NCI-H510A (cell line): ENCODE results near the gene RNF152.
A peak's percentile ranks its signal among the peaks of the same experiment; 100 is the strongest.
"Not testable (repeated sequence)": the region's sequence is repeated elsewhere in the genome, so short reads cannot be mapped to it uniquely, and the experiment has no call there.

Experiments used
- DNase-seq: peaks from one replicate; lab custom pipeline; 2025; lab: John Stamatoyannopoulos, UW

RNF152 gene

DNA sequence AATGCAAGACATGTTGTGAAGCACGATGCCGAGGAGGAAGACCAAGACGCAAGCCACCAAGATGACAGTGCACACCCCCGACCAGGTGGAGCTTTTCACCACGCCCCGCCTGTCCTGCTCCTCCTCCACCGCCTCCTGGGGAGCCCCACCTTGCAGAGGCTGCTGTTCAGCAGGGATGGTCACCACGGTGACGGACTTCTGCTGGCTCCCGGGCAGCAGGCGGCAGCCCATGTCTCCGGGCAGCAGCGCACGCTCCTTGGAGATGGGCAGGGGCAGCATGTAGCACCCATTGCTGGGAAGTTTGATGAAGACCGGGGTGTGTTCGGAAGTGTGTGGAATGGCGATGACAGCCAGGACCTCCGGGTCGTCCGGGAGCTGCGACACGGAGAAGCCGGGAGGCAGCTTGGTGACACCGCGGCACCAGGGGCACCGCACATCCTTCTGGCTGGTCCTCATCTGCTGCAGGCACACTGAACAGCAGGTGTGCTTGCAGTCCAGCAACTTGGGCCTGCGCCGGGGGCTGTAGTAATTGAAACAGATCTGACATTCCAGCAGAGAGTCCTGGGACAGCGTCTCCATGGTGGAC is 76.8 kb downstream of the RNF152 start:
- DNase-seq, result no peak

DNA sequence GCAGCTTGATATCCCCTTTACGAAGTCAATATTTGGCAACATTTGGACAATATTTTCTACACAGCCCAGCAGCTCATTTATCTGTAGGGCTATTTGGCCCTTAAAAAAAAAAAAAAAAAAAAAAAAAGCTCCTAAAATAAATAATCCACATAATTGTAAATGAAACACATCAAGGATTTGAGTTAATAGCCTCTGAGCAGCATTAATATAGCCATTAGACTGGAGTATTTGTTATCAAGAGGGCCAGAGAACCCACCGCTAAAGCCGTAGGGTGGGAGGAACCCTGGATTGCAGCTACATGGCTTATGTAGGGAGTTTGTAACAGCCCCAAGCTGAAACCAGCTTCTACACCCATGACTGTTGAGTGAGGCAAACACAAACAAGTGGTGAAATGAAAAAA is 84.5 kb downstream of the RNF152 start:
- no peak for DNase-seq

DNA sequence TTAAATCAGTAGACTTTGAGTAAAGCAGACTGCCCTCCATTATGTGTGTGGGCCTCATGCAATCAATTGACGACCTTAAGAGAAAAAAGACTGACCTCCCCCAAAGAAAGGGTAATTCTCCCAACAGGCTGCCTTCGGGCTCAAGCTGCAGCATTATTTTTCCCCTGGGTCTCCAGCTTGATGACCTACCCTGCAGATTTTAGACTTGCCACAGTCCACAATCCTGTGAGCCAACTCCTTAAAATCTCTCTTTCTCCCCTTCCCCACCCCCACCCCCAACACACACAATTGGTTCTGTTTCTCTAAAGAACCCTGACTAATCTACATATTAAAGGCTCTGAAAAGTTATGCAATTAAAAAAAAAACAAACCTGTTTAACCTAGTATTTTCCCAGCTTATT is 89.4 kb downstream of the RNF152 start:
- no peak for DNase-seq

DNA sequence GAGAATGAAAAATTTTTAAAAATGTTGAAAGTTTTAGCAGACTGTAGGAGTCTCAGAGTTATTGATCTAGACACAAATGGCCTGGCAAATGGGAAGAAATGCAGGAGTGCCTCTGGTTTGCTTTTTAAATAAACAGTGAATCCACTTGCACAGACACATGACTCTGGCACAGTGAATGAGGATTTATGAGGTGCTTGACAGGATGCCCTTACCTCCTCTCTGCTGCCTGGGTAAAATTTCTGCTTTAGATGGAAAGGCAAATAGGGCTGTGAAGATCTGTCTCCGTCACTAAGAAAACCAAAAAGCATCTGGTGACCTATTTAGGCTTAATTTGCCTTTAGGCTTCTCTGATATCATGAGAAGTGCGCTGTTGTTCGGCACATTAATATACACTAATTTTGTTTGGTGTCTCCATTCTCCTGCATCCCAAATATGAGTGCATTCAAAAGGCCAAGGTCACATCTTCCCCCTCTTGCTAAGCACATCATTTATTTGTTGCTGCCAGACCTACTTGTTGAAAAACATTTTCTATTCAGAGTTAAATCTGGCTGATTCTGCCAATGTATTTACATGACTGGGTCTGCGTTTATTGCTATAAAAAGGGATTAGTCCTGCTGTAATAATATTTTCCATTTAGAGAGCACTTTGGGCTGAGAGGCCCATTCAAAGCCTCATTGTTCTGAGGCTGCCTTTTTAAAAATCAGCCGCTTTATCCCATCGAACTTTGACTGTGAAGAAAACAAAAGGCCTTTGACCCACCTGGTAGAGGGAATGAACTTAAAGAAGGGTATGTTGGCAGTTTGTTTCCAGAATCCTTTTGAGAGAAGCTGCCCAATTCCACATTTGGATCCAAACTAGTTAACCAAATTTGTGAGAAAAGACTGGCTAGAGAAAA is 94.9 kb downstream of the RNF152 start:
- peak; percentile 80 for DNase-seq

DNA sequence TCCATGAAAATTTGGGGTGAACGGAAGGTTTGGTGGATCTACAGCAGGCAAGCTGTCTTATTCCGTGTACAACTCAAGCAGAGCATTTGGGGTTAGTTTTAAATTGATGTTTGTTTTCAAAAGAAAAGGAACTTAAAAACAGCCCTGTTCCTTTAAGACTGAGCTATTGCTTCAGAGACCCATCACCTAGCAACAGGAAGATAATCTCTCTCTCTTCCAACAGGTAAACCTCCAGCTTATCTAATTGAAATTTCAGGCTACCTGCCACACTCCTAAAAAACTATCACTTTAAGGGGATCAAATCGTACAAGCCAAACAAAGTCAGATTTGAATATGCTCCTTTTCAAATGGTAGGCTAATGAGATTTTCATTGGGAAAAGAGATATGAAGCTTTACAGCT is 101.8 kb downstream of the RNF152 start:
- DNase-seq, result no peak

DNA sequence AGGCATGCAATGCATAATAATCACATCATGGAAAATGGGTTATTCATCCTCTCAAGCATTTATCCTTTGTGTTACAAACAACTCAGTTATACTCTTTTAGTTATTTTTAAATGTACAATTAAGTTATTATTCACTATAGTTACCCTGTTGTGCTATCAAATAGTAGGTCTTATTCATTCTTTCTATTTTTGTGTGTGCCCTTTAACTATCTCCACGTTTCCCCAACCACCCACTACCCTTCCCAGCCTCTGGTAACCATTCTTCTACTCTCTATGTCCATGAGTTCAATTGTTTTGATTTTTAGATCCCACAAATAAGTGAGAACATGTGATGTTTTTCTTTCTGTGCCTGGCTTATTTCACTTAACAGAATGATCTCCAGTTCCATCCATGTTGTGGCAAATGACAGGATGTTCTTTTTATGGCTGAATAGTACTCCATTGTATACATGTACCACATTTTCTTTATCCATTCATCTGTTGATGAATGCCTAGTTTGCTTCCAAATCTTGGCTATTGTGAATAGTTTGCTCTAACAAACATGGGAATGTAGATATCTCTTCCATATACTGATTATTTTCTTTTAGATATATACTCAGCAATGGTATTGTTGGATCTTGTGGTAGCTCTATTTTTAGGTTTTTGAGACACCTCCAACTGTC is 105.7 kb downstream of the RNF152 start:
- DNase-seq, result not testable (repeated sequence)

DNA sequence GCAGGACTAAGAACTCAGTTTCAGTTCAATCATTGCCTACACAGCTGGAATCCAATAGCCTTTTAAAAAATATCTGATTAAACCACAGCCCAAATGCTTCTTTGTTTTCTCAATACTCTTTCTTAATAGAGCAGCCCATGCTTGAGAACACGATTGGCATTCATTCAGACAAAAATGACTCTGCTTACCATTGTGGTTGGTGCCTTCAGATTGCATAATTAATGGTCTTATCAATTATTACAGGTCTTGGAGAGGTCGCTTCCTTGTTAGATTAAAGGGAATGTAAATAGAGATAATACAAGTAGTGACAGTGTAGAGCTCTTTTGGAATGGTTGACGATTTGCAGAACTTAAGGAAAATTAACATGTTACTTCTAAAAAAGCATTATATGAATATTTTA is 107.2 kb downstream of the RNF152 start:
- no peak for DNase-seq

DNA sequence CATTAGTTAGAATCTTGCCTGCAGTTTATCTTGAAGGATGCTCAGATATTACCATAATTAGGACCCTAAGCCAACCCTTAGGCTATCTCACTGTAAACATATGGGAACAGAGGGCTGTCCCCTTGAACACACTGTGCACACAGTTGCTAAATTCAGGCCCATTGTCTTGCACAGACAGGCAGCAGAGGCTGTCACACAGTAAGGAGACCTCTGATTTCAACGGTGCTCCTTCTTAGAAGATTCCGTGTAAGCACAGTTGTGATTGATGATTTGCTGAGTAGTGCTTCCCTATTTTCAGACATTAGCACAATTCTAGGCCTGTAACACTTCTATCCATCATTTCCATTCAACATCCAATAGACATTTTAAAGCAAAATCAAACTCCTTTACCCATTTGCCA is 108.0 kb downstream of the RNF152 start:
- no peak for DNase-seq

DNA sequence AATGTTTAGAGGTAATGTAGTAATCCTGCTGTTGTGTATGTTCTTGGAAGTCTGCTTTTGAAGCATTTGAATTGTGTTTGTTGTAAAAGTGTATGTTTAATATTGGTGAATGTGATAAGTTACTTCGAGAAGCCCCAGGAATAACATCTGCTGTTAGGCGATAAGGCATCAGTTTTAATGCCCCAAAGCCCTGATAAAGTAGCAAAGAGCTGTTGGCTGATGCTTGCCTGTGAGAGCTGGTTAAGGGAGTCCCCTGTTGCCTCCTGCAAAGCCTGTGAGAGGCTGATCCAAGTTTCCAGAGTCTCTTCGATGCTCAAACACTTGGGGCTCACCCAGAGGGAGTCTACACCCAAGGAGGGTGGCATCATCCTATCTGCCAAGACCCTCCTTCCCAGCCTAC is 110.3 kb downstream of the RNF152 start:
- no peak for DNase-seq

DNA sequence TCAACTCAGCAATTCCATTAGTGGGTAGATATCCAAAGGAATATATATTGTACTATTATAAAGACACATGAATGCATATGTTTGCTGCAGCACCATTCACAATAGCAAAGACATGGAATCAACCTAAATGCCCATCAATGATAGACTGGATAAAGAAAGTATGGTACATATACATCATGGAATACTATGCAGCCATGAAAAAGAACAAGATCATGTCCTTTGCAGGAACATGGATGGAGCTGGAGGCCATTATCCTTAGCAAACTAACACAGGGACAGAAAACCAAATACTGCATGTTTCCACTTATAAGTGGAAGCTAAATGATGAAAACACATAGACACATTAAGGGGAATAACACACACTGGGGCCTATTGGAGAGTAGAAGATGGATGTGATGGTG is 116.6 kb downstream of the RNF152 start:
- not testable (repeated sequence) for DNase-seq

DNA sequence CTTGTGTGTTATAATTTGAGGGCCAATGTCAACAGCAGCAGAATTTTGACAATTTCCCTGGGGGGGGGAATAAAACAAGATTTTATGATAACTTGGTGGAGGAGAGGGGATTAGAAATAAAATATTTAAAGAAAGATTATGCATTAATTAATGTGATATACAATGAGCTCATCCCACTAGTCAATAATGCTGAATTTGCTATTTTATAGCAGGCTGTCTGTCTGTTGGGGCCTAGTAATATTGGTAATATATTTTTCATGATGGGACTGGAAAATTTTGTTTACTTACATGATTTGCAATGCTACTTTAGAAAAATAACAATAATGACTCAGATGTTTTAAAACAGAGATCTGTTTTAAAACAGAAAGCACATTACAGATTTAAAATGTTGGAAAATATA is 118.0 kb downstream of the RNF152 start:
- no peak for DNase-seq

DNA sequence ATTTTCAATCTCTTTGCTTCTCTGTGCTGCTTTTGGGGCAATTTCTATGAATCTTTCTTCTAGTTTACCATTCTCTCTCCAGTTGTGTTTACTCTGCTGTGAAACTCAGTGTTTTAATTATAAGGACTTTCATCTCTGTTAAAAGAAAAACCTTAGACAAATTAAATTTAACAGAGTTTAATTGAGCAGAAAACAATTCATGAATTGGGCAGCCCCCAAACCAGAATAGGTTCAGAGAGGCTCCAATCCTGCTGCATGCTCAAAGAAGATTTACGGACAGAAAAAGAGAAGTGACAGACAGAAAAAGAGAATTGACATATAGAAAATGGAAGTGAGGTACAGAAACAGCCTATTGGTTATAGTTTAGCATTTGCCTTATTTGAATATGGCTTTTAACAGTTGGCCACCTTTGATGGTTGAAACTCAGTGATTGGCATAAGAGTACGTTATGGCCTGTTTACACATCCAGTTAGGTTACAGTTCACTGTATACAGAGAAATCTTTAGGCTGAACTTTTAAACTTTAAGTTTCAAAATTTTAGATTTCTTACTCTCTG is 120.4 kb downstream of the RNF152 start:
- no peak for DNase-seq

DNA sequence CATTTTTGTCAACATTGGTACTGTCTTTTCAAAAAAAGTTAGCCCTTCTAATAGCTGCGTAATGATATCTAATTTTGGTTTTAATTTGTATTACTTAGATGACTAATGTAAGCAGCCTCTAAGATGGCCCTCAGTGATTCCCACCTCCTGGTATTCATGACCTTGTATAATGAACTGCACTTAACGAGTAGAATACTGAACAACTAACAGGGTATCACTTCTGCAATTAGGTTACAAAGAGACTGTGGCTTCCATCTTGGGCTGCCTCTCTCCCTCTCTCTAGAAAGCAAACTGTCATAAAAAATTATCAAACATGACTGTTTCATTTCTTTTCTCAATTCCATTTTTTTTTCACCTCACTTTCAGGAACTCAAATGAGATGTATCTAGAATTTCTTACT is 120.9 kb downstream of the RNF152 start:
- DNase-seq, result no peak

DNA sequence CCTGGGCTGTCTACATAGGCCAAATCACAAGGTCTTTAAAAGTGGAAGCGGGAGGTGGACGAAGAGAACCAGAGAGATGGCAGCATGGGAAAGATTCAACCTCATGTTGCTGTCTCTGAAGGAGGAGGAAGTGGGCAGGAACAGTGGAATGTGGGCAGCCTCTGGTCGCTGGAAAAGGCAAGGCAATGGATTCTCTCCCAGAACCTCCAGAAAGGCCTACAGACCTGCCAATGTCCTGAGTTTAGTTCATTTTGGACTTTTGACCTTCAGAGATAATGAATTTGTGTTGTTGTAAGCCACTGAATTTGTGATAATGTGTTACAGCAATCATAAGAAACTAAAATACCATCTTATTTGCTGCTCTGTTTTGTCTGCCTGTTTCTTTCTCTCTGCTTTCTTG is 122.5 kb downstream of the RNF152 start:
- no peak for DNase-seq

DNA sequence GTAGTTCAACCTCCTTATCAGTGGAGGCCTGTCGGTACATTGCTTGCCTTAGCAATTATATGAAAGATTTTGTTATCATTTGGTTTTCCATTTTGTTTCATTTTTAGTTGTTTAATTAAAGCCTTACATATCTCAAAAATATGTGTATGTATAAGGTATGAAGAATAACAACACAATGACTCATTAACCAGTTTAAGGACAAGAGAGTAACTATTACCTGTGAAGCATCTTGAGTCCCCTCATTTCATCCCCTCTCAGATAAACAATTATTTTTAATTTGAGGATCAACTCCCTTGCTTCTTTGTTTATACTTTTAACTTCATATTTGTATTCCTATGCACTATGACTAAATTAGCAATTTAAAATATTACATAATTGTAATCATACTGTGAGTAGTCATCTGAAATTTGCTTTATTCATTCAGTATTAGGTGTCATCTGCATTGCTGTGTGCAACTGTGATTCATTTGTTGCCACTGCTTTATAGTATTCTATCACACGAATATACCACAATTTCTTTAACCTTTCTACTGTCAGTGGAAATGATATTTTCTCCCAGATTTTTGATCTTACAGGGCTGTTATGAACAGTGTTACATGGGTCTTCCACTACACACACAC is 126.4 kb downstream of the RNF152 start:
- no peak for DNase-seq

DNA sequence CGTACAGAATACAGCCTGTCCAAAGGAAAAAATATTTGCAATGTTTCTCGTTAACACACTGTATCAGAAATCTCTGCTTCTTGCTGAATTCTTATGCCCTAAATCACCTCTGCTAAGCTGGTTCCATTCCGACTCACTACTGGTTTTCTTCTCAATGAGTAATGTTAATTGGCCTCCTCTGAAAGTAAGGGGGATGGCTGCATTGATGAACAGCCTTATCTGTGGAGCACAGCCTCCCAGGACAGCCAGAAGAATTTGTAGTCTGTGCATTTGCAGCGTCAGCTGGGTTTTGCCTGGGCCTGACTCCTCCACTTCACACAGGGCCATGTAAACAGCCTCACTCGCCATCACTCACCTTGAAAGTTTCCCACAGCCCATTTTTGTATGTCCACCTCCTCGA is 127.7 kb downstream of the RNF152 start:
- no peak for DNase-seq

DNA sequence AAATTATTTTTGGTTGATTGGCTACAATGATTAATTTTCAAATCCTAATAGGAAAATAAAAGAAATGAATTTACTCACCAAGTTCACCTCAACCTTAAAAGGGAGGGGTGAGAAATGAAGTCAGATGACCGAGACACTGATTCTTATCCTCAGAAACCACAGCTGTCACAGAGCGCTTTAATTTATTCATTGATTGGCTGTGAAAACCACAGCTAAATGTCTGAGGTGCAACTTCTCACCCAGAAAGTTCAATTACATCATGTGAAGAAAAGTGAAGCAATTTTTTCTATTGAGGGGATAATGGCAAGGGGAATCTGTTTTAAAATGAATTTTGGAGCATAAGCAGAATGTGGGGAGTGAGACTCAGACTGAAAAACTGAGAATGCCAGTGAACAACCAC is 128.4 kb downstream of the RNF152 start:
- DNase-seq, result no peak

DNA sequence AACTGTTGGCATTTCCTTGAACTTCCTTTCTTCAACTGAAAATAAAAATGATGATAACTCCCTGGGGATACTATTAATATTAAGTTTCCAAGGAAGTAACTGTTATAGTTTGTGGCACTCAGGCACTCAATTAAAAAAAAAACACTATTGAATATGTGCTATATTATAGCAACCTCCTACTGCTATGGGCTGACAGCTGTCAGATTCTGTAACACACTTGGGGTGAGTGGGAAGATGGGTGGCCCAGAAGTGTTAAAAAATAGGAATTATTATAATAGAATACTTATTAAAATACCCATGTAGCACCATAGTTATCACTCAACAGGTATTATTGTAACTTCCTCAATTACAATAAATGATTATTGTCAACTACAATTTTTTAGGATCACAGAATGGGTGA is 130.9 kb downstream of the RNF152 start:
- DNase-seq, result no peak
